ENCODE measurements around the gene HPS4. TPM values are rescaled to one million over a fixed set of nuclear protein-coding genes. Genes with fewer than 3 reads are reported as not detected.
A peak's percentile ranks its signal among the peaks of the same experiment; 100 is the strongest.

The HPS4 gene
- total and polyA plus RNA-seq, 2 of the 8 experiments (the other 6 are each of a cell fraction or from before 2014, with no cell fraction given): 28.0 to 35.2 TPM

GRCh38 chr22:26481112-26481693 lies 2.4 kb downstream of the HPS4 start:
- Histone ChIP-seq H3K4me3 (ENCODE audit: extremely low read depth in 1 of 4, insufficient read depth in 2 of 4, low read depth in 3 of 4, low read length in 4 of 4) (0 out of 8 replicates have a peak overlapping the region, but pooled peaks of 1 of the 4 experiments have one; percentile 18), H2BK120ac (replicated peaks; ENCODE audit: low read depth, low read length) (no peak overlapping the region), H2BK5ac (ENCODE audit: low read depth, low read length) (no peak overlapping the region), H3K79me2 (ENCODE audit: control insufficient read depth in 1 of 2, insufficient read depth in 2 of 2, low read length in 2 of 2) (peaks cover 12 to 61% of the 10 kb centered on the region in 2 experiments), H3K56ac (replicated peaks; ENCODE audit: insufficient read length, low read depth, low read length) (no peak overlapping the region), H4K20me1 (replicated peaks in 1 of 2; ENCODE audit: control insufficient read depth in 1 of 2, insufficient read depth in 2 of 2, low read length in 2 of 2) (peaks cover 0 to 5% of the 10 kb centered on the region in 2 experiments), H3K36me3 (ENCODE audit: control insufficient read depth in 2 of 4, insufficient read depth in 4 of 4, low read length in 3 of 4) (peaks cover 2 to 18% (median 13%) of the 10 kb centered on the region in 4 experiments; a peak in 7 of 8 replicates), H3K9me3 (ENCODE audit: insufficient read depth in 2 of 2, low read depth in 1 of 2, low read length in 1 of 2) (no peaks in the 10 kb centered on the region), H2BK15ac (ENCODE audit: low read length) (no peak overlapping the region), H2BK20ac (ENCODE audit: low read length) (no peak overlapping the region), H4K91ac (replicated peaks; ENCODE audit: insufficient read length, low read length) (no peak overlapping the region), H3K79me1 (ENCODE audit: low read depth, low read length) (peaks cover 6% of the 10 kb centered on the region; the same call in 1 of the 2 replicates), H4K8ac (ENCODE audit: extremely low read depth, insufficient read depth, low read length) (no peak overlapping the region), H3K23ac (ENCODE audit: insufficient read length) (no peak overlapping the region), H3K9ac (replicated peaks in 1 of 4; ENCODE audit: extremely low read depth in 1 of 4, low read depth in 3 of 4, low read length in 3 of 4) (peak overlapping the region in 1 of 4 experiments; percentile 58; a peak in 1 of 7 replicates), H3K4ac (replicated peaks; ENCODE audit: insufficient read length, low read depth, low read length) (no peak overlapping the region), H3K27ac (ENCODE audit: low read depth, low read length) (no peak overlapping the region), H3K14ac (ENCODE audit: insufficient read length) (no peak overlapping the region), H3K4me2 (ENCODE audit: insufficient read depth in 1 of 2, low read depth in 2 of 2, low read length in 2 of 2) (peak overlapping the region; percentile 46 to 96; a peak in 2 of 4 replicates), H3K23me2 (ENCODE audit: low read depth, low read length) (peaks cover 11% of the 10 kb centered on the region), H4K5ac (ENCODE audit: insufficient read length, low read depth, low read length) (no peak overlapping the region), H3K27me3 (replicated peaks in 1 of 4; ENCODE audit: control insufficient read depth in 3 of 4, extremely low read depth in 1 of 4, insufficient read depth in 3 of 4, low read length in 3 of 4) (no peaks in the 10 kb centered on the region; a peak in 1 of 7 replicates), H2AFZ (ENCODE audit: low read length) (no peak overlapping the region), H2BK12ac (ENCODE audit: low read depth, low read length) (no peak overlapping the region), H2AK5ac (ENCODE audit: low read depth, low read length) (no peak overlapping the region), H3K18ac (ENCODE audit: extremely low read depth, low read length) (no peak overlapping the region), H3K4me1 (replicated peaks in 1 of 4; ENCODE audit: control insufficient read depth in 3 of 4, insufficient read depth in 4 of 4, low read length in 3 of 4) (peaks cover 0 to 14% (median 6%) of the 10 kb centered on the region in 4 experiments; a peak in 5 of 7 replicates)
- POLR2A ChIA-PET (ENCODE audit: partially characterized antibody): interaction anchor here (0.8 to 3.0 kb wide), 6 partner anchors 11 to 90 kb away, joined by 3 to 15 read pairs (median 3); no protein-coding TSS in a partner anchor
- CTCF ChIA-PET (ENCODE audit: partially characterized antibody): interaction anchor here (0.9 to 2.8 kb wide), 6 partner anchors 13 to 184 kb away, joined by 3 to 18 read pairs (median 3); no protein-coding TSS in a partner anchor
- 79% methylated on average over 6 of the region's 6 CpGs; no CpG with 5 or more reads in 1 of the 2 experiments for WGBS, 2 experiments (ENCODE audit: extremely low coverage in 1 of 2, insufficient coverage in 1 of 2, insufficient read length in 1 of 2, insufficient replicate concordance in 2 of 2, low coverage in 1 of 2, low lambda C conversion rate in 2 of 2, missing lambda C conversion rate in 1 of 2)
- DNase-seq (ENCODE audit: low read depth in 1 of 2, low spot score in 2 of 2): no peak
- FAIRE-seq: no peak
- TF ChIP-seq KDM5A (IDR thresholded peaks at IDR 0.05; ENCODE audit: low read length) (no peak), EGR1 (IDR thresholded peaks at IDR 0.05; ENCODE audit: borderline replicate concordance, low read depth, low read length) (no peak), KDM4A (IDR thresholded peaks at IDR 0.05; ENCODE audit: low read depth, low read length, severe bottlenecking) (no peak), POLR2AphosphoS5 (IDR thresholded peaks at IDR 0.05; ENCODE audit: low read depth, low read length) (no peak)

Data from H1 (cell line).